Activated CD8-positive, alpha-beta memory T cell treated with anti-CD3 and anti-CD28 coated beads, Interleukin-2, amount 50 U/mL, for 24 hours (primary cell): ENCODE results near the gene KIF26B.

ENCODE experiments used
- DNase-seq: peaks from one replicate; pipeline ENCODE4 v3.0.0-alpha.2; 2020; ENCODE audit errors: extremely low read depth

KIF26B gene

DNA sequence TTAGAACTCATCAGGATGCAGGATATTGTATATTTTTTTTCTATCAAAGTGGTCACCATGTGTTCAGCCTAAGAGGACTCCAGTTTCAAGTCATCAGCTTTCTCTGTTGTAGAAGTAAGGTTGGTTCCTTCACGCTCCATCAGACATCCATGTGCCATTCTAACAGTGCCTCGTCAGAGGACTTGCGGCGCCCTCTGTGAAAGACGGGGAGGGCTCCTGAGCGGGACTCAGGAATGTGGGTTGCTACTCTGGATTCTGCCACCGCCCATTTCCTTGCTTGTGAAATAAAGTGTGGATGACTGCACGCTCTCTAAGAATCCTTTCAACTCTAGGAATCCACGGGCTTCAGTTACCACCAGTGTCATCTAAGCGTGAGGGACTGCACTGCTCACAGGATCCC is 593.5 kb downstream of the KIF26B start:
- DNase-seq = no peak

DNA sequence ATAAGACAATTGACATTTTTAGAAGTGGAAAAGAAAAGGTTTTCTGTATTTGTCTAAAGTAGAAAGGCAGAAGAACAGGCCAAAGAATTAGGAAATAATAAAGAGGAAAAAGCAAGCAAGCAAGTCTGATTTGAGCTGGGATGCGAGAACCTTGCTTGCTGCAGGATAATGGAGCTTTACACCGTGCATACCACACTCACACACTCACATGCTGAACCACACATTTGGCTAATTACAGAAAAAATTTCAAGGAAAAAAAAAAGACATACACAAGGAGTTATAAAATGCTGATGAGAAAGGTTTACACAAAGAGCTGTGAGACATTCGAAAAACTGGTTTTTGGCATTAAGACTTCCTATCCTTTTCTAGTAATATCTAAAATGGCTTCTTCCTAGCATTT is 593.9 kb downstream of the KIF26B start:
- no peak for DNase-seq

DNA sequence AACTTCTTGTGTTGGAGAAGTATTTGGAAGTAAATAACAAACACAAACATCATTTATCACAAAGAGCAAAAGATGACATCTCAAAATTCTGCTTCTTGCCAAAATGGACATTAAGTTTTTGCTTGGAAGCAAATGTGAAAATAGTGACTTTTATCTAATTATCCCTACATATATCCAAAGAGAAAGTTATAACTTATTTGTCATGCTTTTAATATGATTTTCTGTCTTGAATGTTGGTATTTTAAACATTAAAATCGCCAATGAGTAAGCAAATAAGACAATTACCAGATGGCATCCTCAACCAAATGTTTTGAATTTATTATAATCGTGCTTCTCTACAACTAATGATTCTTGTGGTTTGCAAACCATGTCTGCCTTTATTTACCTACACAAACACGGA is 594.3 kb downstream of the KIF26B start:
- DNase-seq = no peak

DNA sequence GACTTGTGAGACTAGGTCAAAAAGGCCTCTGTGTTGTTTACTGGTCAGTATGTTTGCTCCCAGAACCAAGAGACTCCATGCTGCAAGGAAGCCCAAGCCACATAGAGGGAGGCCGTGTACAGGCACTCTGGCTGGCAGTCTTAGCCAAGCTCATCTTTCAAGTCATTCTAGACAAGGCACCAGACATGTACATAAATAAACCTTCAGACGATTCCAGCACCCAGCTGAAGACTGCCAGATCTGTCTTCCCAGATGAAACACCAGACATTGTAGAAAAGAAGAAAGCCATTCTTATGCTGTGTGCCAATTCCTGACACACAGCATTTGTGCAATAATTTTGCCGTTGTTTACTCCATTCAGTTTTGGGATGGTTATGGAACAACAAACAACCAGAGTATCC is 595.5 kb downstream of the KIF26B start:
- no peak for DNase-seq

DNA sequence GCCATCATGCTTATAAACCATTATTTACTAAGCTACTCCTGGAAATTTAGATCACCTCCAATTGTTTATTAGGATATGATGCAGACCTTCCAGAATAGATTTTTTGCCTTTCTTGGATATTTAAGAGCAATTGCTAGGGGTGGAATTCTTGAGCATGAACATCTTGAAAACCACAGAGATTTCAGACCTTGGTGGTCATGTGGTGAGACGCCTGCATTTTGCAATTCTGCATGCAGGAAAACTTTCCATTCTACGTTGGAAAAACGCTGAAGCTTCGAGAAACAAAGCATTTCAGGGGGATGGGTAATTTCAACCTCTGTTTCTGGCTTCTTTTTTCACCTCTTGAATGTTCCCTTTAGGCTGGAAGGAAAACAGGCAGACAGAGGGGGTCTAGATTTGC is 596.3 kb downstream of the KIF26B start:
- DNase-seq = no peak

DNA sequence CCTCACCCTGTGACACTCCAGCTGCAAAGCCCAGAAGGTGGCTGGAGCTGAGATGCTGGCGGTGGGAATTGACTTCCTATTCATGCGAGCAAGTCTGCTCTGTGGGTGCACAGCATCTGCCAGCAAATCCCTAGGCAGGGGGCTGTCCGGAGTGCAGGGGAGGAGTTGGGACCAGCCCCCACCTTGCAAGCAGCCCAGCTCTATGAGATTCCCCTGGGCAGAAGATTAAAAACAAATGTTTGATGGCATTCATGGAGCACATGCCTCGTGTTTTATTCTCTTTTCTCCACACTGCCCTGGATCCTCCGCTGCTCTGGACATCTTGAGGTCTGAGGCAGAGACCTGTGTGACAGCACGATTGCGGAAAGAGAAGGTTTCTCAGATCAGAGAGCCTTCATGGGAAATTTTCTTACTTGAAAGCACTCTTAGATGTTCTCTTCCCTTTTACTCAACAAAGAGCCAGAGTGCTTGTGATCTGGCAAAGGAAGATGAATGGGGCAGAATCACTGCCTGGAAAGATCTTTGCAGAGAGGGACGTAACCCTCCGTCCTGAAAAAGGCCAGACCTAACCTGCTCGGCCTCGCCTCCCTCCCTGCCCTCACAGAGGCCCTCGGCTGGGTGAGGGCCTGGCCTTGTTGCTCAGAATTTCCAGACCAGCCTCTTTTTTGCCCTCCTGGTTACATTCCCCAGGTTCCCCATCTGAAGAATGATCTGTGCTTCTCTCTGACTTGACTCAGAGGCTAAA is 597.1 kb downstream of the KIF26B start:
- no peak for DNase-seq

DNA sequence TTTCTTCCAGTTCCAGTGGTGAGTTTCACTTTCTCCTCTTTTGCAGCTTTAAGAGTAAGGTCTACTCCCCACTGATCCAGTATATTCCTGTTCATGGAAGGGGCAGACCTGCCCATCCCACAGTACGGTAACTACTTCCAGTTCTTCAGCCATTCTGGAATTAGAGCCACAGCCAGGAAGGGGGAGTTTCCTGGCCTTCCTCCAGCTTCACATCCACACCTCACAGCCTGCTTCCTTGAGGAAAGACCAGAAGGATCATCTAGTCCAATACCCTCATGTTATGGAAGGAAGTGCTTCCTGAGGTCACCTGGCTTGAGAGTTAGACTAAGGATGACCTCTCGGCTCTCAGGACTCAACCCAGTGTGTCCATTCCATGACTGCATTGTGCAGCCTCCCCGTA is 597.8 kb downstream of the KIF26B start:
- DNase-seq = no peak

DNA sequence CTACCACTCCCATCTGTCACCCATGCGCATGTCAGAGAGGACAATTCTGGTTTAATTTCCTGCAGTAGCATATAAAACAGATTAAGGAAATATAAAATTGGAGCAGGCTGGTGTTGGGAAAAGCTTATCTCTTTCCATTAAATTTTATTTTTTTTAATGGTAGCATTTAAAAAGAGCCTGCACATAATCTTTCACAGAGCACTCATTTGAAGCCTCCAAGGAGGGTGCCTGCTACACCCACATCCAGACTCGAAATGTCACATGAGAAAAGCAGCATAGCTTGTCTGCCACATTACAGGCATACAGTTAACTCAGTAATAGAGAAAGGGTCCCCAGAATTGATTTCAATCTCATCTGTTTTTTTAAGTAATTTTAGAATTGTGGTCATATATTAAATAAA is 599.0 kb downstream of the KIF26B start:
- no peak for DNase-seq

DNA sequence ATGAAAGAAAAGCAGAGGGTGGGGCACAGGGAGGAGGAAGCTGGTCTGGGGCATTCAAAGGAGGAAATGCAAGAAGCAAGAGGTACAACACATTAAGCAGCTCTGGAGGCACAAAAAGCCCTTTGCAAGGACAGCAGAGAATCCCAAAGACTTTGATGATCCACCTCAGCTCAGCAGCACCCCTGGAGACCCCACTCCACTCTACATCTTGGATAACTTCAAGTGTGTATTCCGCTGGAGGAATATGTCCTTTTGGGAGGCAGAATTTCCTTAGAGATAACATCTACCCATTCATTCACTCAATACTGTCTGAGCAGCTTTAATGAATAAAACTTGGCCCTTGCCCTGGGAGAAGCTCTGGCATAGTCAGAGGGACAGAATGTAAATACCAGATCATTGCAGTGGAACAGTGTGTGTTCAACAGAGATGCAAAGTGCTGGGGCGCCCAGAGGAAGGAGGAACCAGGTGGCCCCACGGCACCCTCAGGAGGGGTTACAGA is 599.7 kb downstream of the KIF26B start:
- DNase-seq = no peak
